Skin of body (tissue), 2 donors: ENCODE data around the gene GAS6. TPM values are rescaled to one million over a fixed set of nuclear protein-coding genes. Genes with fewer than 3 reads are reported as not detected.
"Not testable (repeated sequence)": the region's sequence is repeated elsewhere in the genome, so short reads cannot be mapped to it uniquely, and the experiment has no call there.

ENCODE experiments used
- DNase-seq: peaks from one replicate; lab custom pipeline; 2025; lab: John Stamatoyannopoulos, UW
- total RNA-seq: library from RNA; depleted of rRNA; stranded (reverse); fragments of >200 nt; gene quantifications from one replicate; pipeline ENCODE4 v1.2.3, GENCODE V29; 2014

Gene GAS6
- total RNA-seq, 1 donor from 2014 or later: 47.1 TPM

DNA sequence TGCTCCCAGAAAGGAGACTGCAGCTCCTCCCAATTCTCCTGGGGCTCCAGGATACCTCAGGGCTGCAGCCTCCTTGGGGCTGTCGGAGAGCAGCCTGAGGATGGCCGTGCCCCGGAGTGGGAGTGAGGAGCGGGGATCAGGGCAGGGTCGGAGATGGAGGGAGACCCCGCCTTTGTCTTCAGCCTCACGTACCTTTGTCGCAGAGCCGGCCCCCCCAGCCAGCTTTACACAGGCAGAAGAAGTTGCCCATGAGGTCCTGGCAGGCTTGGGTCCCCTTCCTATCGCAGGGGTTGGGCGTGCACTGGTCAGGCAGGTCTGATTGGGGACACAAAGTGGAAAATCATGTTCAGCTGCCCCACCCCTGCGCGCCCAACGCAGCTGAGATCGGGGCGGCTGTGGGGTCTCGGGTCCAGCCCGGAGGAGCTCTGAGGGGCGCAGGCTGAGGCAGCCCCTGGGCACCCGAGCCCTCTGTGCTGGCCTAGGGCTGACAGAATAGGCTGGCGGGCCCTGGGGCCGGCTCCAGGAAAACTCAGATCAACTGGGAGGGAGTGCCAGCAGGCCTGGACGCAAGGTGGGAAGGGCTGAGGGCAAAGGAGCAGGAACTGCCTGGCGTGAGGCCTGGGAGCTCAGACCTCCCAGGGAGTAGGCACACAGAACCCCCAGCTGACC, 24.2 kb downstream of the GAS6 start:
- DNase-seq: no peak

- no peak for DNase-seq
These were observed 25.1 kb downstream of the GAS6 start for GRCh38 chr13:113838711-113839201.

- DNase-seq: no peak
These were observed 26.1 kb downstream of the GAS6 start for GRCh38 chr13:113837560-113838355.

- DNase-seq: no peak
These were observed 26.9 kb downstream of the GAS6 start for GRCh38 chr13:113836768-113837559.

- no peak for DNase-seq
These were observed 28.2 kb downstream of the GAS6 start for GRCh38 chr13:113835461-113836270.

- DNase-seq: no peak
These were observed 29.2 kb downstream of the GAS6 start for GRCh38 chr13:113834496-113835200.

DNA sequence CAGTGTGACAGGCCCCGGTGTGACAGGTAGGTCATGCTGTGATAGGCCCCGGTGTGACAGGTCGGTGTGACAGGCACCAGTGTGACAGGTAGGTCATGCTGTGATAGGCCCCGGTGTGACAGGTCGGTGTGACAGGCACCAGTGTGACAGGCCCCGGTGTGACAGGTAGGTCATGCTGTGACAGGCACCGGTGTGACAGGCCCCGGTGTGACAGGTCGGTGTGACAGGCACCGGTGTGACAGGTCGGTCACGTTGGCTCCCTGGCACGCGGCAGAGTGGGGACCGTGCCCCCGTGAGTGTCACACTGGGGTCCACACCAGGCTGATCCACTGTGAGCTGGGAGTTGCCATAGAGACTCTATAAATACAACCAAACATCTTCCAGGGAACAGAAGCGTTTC, 29.9 kb downstream of the GAS6 start:
- not testable (repeated sequence) for DNase-seq

GRCh38 chr13:113833111-113833830, 30.6 kb downstream of the GAS6 start:
- no peak for DNase-seq

- no peak for DNase-seq
These were observed 31.2 kb downstream of the GAS6 start for GRCh38 chr13:113832631-113833030.

DNA sequence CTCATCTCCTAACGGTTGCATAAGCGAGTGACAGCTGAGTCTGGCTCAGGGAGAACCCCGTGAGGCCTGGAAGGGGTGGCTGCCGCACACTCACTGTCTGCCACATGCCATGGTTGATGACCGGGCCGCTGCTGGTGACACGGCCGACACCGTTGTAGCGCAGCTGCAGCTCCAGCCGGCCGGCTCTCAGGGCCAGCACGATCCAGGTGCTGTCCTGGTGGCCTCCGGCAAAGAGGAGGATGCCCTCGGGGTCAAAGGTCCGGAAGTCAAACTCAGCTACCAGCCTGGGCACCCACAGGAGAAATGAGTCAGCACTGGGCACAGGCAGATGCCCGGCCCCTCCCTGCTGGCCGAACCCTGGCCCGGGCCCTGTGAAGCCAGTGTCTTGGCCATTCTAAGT, 31.7 kb downstream of the GAS6 start:
- no peak for DNase-seq

- DNase-seq: no peak
These were observed 32.8 kb downstream of the GAS6 start for GRCh38 chr13:113831061-113831460.

DNA sequence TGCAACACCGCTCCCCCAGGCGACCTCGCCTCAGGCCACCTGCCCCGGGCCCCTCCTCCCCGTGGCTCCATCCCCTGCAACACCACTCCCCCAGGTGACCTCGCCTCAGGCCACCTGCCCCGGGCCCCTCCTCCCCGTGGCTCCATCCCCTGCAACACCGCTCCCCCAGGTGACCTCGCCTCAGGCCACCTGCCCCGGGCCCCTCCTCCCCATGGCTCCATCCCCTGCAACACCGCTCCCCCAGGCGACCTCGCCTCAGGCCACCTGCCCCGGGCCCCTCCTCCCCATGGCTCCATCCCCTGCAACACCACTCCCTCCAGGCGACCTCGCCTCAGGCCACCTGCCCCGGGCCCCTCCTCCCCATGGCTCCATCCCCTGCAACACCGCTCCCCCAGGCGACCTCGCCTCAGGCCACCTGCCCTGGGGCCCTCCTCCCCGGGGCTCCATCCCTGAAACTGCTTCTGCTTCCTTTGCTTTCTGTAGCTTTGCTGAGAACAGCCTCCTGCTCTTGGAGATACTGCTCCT, 33.4 kb downstream of the GAS6 start:
- DNase-seq: not testable (repeated sequence)

GRCh38 chr13:113828282-113828825, 35.5 kb downstream of the GAS6 start:
- DNase-seq: no peak

GRCh38 chr13:113827021-113827420, 36.9 kb downstream of the GAS6 start:
- DNase-seq: no peak

DNA sequence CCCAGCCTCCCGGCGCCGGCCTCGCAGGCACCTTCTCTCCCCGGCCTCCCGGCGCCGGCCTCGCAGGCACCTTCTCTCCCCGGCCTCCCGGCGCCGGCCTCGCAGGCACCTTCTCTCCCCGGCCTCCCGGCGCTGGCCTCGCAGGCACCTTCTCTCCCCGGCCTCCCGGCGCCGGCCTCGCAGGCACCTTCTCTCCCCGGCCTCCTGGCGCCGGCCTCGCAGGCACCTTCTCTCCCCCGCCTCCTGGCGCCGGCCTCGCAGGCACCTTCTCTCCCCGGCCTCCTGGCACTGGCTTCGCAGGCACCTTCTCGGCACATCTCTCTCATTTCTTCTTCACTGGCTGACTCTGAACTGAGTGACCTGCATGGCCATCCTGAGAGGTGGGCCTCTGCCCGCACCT, 37.4 kb downstream of the GAS6 start:
- not testable (repeated sequence) for DNase-seq

DNA sequence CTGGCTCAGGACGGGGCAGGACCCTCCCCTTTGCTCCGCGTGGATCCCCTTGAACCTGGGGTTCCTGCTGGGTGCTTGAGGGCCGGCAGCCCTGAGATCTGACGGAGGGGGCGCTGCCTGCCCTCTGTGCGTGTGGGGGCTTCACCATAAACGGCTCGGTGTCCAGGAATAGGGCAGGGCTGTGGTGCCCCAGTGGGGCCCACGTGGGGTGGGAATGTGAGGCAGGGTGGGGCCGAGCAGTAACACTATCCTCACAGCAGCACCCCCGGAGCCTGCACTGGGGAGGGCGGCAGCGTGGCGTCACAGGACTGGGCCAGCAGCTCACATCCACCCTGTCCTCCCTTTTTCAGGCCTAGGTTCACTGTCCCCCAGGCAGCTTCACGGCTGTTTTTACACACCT, 38.0 kb downstream of the GAS6 start:
- DNase-seq: no peak

DNA sequence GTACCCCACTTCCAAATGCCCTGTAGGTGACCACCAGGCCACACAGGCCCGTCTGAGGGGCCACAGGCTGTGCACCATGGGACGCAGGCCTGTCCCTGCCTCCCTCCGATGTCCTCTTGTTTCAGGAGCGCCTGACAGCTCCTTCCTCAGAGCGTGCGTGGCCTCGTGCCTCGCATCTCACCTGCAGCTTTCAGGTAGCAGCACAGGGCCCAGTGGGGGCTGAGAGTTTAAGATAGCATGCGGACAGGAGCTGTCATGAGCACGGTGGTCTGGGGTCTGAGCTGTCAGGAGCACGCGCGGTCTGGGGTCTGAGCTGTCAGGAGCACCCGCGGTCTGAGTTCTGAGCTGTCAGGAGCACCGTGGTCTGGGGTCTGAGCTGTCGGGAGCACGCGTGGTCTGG, 40.1 kb downstream of the GAS6 start:
- DNase-seq: no peak

DNA sequence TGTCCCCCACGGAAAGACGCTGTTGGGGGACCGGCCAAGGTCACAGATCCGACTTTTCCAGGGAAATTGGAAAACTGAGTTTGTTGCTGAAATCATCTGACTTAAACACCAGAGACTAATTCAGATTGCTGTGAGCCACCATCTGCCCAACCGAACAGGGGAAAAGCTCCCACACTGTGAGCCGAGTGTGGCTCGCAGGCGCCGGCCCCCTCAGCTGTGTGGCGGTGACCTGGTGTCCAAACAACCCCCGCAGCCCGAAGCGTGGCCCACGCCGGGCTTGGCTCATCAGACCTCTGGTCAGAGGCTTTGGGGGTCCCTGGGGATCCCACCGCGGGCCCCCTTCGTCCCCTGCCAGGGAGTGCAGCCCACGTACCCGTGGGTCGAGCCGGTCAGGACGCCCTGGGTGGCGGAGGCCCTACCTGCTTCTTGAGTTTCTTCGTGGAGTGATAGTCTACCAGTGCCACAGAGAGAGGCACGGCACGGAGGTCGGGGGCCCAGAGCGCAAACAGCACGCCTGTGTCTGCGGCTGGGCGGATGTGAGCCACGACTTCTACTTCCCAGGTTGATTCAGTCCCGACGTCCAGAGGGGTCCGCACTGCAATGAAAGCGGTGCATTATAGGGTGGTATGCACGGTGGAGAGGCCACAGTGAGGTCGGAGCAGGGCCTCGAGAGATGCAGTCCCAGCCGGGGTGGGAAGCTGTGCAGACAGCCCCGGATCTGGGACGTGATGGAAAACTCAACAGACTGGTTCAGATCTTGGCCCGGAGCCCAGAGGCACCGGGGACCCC, 40.7 kb downstream of the GAS6 start:
- DNase-seq: no peak
